PC-3 (cell line): ENCODE data around the gene PVALEF. TPM values are rescaled to one million over a fixed set of nuclear protein-coding genes. Genes with fewer than 3 reads are reported as not detected.

Source experiments
- ATAC-seq: fragments of 200-7000 bp; cut with Tn5 transposase; 2 replicates; pipeline ENCODE4 v1.9.1; 2020; ENCODE audit warnings: mild to moderate bottlenecking, moderate library complexity
- BruUV-seq: library from RNA; stranded (reverse); fragments of 400-500 nt; replicated peaks from 2 replicates; lab custom pipeline; 2021; lab: Mats Ljungman, UMichigan
- CTCF ChIA-PET: fragments of 300-600 bp; sonication (Branson Sonifier 250); formaldehyde crosslinking; loops from one replicate; lab custom pipeline; 2022; ENCODE audit warnings: antibody characterized with exemption; lab: Charles Lee
- POLR2A ChIA-PET: fragments of 300-600 bp; sonication (Branson Sonifier 250); formaldehyde crosslinking; loops from one replicate; lab custom pipeline; 2022; ENCODE audit warnings: antibody characterized with exemption; ENCODE audit not compliant: unreplicated experiment; lab: Charles Lee
- DNase-seq: peaks from one replicate; pipeline ENCODE4 v3.0.0-alpha.2; 2015
- H2AFZ ChIP-seq: fragments of 300-600 bp; sonication (generic); 2 replicates; pipeline ENCODE4 v1.6.0; 2016; ENCODE audit warnings: antibody characterized with exemption, low read length
- H3F3A ChIP-seq: fragments of 300-600 bp; sonication (generic); one replicate; pipeline ENCODE4 v1.6.0; 2017; ENCODE audit warnings: antibody characterized with exemption, low read length, control low read depth, mild to moderate bottlenecking; ENCODE audit not compliant: unreplicated experiment
- H3K27ac ChIP-seq: fragments of 300-600 bp; sonication (generic); 2 replicates; pipeline ENCODE4 v1.5.1; 2016; ENCODE audit warnings: mild to moderate bottlenecking, low read length
- H3K27me3 ChIP-seq: fragments of 300-600 bp; sonication (generic); 2 replicates; pipeline ENCODE4 v1.6.1; 2016; ENCODE audit warnings: low read length, mixed read lengths
- H3K36me3 ChIP-seq: fragments of 300-600 bp; sonication (generic); 2 replicates; pipeline ENCODE4 v1.6.1; 2016; ENCODE audit warnings: low read depth, mixed run types, low read length, mixed read lengths
- H3K4me1 ChIP-seq: fragments of 300-600 bp; sonication (generic); 2 replicates; pipeline ENCODE4 v1.5.1; 2016; ENCODE audit warnings: low read length; ENCODE audit not compliant: insufficient read depth
- H3K4me2 ChIP-seq: fragments of 300-600 bp; sonication (generic); 2 replicates; pipeline ENCODE4 v1.6.0; 2016; ENCODE audit warnings: low read length
- H3K4me3 ChIP-seq: fragments of 300-600 bp; sonication (generic); 2 replicates; pipeline ENCODE4 v1.5.1; 2016; ENCODE audit warnings: mild to moderate bottlenecking, low read length, mixed read lengths
- H3K79me2 ChIP-seq: fragments of 300-600 bp; sonication (generic); 2 replicates; pipeline ENCODE4 v1.6.1; 2017; ENCODE audit warnings: low read length, mixed read lengths
- H3K9ac ChIP-seq: fragments of 300-600 bp; sonication (generic); 2 replicates; pipeline ENCODE4 v1.6.0; 2016; ENCODE audit warnings: mild to moderate bottlenecking, low read length
- H3K9me2 ChIP-seq: fragments of 300-600 bp; sonication (generic); replicated peaks from 2 replicates; pipeline ENCODE4 v1.6.1; 2016; ENCODE audit warnings: mixed run types, low read length, mixed read lengths
- H3K9me3 ChIP-seq: fragments of 300-600 bp; sonication (generic); 2 replicates; pipeline ENCODE4 v1.6.1; 2016; ENCODE audit warnings: low read length, mixed read lengths
- H4K20me1 ChIP-seq: fragments of 300-600 bp; sonication (generic); 2 replicates; pipeline ENCODE4 v1.6.1; 2016; ENCODE audit warnings: low read length, mixed read lengths
- EZH2 ChIP-seq: fragments of 300-600 bp; sonication (generic); IDR thresholded peaks from one replicate; pipeline ENCODE4 v1.6.1; 2017; ENCODE audit warnings: antibody characterized with exemption, mild to moderate bottlenecking, low read length; ENCODE audit not compliant: unreplicated experiment
- EZH2phosphoT487 ChIP-seq: fragments of 300-600 bp; sonication (generic); IDR thresholded peaks from 2 replicates; pipeline ENCODE4 v1.6.1; 2018; ENCODE audit warnings: mild to moderate bottlenecking, antibody characterized with exemption, low read length, borderline replicate concordance
- intact Hi-C: fragments of 100-400 bp; cut with micrococcal nuclease; formaldehyde crosslinking; loops from 2 replicates; pipeline ENCODE4 v1.9.0; 2023
- total RNA-seq: library from RNA; depleted of rRNA; stranded (reverse); fragments of >200 nt; gene quantifications from 2 replicates; pipeline ENCODE4 v1.2.3, GENCODE V29; 2014
- TF ChIP-seq, protein P1 (sequence below): fragments of 300-600 bp; sonication (generic); conservative IDR thresholded peaks from 2 replicates; pipeline ENCODE4 v1.5.1; 2017; ENCODE audit warnings: antibody characterized with exemption, low read depth, mild to moderate bottlenecking, low read length

PVALEF gene
- total RNA-seq, 1 experiment from 2014 or later = not detected

DNA sequence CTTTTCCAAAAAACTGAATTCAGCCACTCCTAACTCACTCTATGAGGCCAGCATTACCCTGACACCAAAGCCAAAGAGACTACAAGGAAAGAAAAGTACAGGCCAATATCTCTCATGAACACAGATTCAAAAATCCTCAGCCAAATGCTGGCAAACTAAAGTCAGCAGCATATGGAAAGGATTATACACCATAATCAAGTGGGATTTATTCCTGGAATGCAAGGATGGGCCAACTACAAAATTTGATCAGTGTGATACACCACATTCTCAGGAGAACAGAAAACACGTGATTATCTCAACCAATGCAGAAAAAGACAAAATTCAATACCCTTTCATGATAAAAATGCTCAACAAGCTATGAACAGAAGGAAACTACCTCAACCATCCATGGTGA lies 8.5 kb downstream of the PVALEF start:
- H3K4me2 ChIP-seq = no peak overlapping the region
- TF ChIP-seq EZH2 (no peak), EZH2phosphoT487 (no peak)
- TF ChIP-seq, protein P1, sequence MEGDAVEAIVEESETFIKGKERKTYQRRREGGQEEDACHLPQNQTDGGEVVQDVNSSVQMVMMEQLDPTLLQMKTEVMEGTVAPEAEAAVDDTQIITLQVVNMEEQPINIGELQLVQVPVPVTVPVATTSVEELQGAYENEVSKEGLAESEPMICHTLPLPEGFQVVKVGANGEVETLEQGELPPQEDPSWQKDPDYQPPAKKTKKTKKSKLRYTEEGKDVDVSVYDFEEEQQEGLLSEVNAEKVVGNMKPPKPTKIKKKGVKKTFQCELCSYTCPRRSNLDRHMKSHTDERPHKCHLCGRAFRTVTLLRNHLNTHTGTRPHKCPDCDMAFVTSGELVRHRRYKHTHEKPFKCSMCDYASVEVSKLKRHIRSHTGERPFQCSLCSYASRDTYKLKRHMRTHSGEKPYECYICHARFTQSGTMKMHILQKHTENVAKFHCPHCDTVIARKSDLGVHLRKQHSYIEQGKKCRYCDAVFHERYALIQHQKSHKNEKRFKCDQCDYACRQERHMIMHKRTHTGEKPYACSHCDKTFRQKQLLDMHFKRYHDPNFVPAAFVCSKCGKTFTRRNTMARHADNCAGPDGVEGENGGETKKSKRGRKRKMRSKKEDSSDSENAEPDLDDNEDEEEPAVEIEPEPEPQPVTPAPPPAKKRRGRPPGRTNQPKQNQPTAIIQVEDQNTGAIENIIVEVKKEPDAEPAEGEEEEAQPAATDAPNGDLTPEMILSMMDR = no peak
- ChIA-PET POLR2A (no interaction called here), CTCF (no interaction called here)
- no peaks in the 10 kb centered on the region for H3K4me1 ChIP-seq
- no peaks in the 10 kb centered on the region for H3K27me3 ChIP-seq
- H3F3A ChIP-seq = no peaks in the 10 kb centered on the region
- no peaks in the 10 kb centered on the region for H3K9me3 ChIP-seq
- no peaks in the 10 kb centered on the region for H3K9me2 ChIP-seq
- H3K9ac ChIP-seq = no peak overlapping the region
- H3K4me3 ChIP-seq = no peak overlapping the region
- H2AFZ ChIP-seq = no peak overlapping the region
- H3K79me2 ChIP-seq = no peaks in the 10 kb centered on the region
- no peak overlapping the region for H3K27ac ChIP-seq
- H4K20me1 ChIP-seq = no peaks in the 10 kb centered on the region
- no TSS peak for BruUV-seq
- intact Hi-C loops = no loop called here
- no peaks in the 10 kb centered on the region for H3K36me3 ChIP-seq
- ATAC-seq = no peak
- no peak for DNase-seq

GRCh38 chr17:81176666-81177065 lies 11.4 kb downstream of the PVALEF start:
- TF ChIP-seq, protein P1 = no peak
- TF ChIP-seq EZH2 (no peak), EZH2phosphoT487 (no peak)
- H3K9me3 ChIP-seq = no peaks in the 10 kb centered on the region
- no peaks in the 10 kb centered on the region for H3K9me2 ChIP-seq
- no peak overlapping the region for H3K4me2 ChIP-seq
- no peak for ATAC-seq
- POLR2A ChIA-PET = no interaction called here
- no peaks in the 10 kb centered on the region for H3K27me3 ChIP-seq
- no peaks in the 10 kb centered on the region for H4K20me1 ChIP-seq
- DNase-seq = no peak
- CTCF ChIA-PET = interaction anchor here (0.6 kb wide), 1 partner anchor 64 kb away, joined by 3 read pairs; no protein-coding TSS in a partner anchor
- no peak overlapping the region for H3K27ac ChIP-seq
- no peak overlapping the region for H3K9ac ChIP-seq
- H3K4me1 ChIP-seq = no peaks in the 10 kb centered on the region
- H3K36me3 ChIP-seq = no peaks in the 10 kb centered on the region
- H3K79me2 ChIP-seq = no peaks in the 10 kb centered on the region
- no peak overlapping the region for H3K4me3 ChIP-seq
- no peaks in the 10 kb centered on the region for H3F3A ChIP-seq
- intact Hi-C loops = no loop called here
- no TSS peak for BruUV-seq
- H2AFZ ChIP-seq = no peak overlapping the region

- no peak for ATAC-seq
- Histone ChIP-seq H3F3A (no peaks in the 10 kb centered on the region), H4K20me1 (no peaks in the 10 kb centered on the region), H3K4me1 (no peaks in the 10 kb centered on the region), H3K27me3 (no peaks in the 10 kb centered on the region), H3K36me3 (no peaks in the 10 kb centered on the region), H3K9me2 (no peaks in the 10 kb centered on the region), H3K4me3 (no peak overlapping the region), H3K9ac (no peak overlapping the region), H2AFZ (no peak overlapping the region), H3K79me2 (no peaks in the 10 kb centered on the region), H3K27ac (no peak overlapping the region), H3K9me3 (no peaks in the 10 kb centered on the region), H3K4me2 (no peak overlapping the region)
- no TSS peak for BruUV-seq
- intact Hi-C loops = no loop called here
- TF ChIP-seq EZH2 = no peak
- TF ChIP-seq EZH2phosphoT487 = no peak
- TF ChIP-seq, protein P1 = no peak
- DNase-seq = no peak
- POLR2A ChIA-PET = no interaction called here
- CTCF ChIA-PET = no interaction called here
Measured at GRCh38 chr17:81178136-81179091, 13.1 kb downstream of the PVALEF start.
